IMR-90 (cell line): Measurements from ENCODE around the gene DDX4. TPM values are rescaled to one million over a fixed set of nuclear protein-coding genes. Genes with fewer than 3 reads are reported as not detected.

Source experiments
- ATAC-seq: fragments of 200-7000 bp; cut with Tn5 transposase; 2 replicates; pipeline ENCODE4 v1.9.1; 2020; ENCODE audit warnings: low read depth, mild to moderate bottlenecking, moderate library complexity
- BruUV-seq: library from RNA; stranded (reverse); fragments of 400-500 nt; replicated peaks from 2 replicates; lab custom pipeline; 2021; lab: Mats Ljungman, UMichigan
- CTCF ChIA-PET: fragments of 300-600 bp; formaldehyde crosslinking; extraction: SDS; loops from one replicate; lab custom pipeline; 2021; ENCODE audit warnings: antibody characterized with exemption; lab: Yijun Ruan, JAX
- POLR2A ChIA-PET: fragments of 300-600 bp; sonication (Branson Sonifier 250); formaldehyde crosslinking; loops from one replicate; lab custom pipeline; 2022; ENCODE audit warnings: antibody characterized with exemption; ENCODE audit not compliant: unreplicated experiment; lab: Charles Lee
- DNase-seq: peaks from one replicate; pipeline ENCODE4 v3.0.0; 2013
- H2AFZ ChIP-seq: replicated peaks from 2 replicates; pipeline ENCODE3; 2013; ENCODE audit warnings: low read length, mild to moderate bottlenecking; ENCODE audit not compliant: poor library complexity
- H2AK5ac ChIP-seq: 2 replicates; pipeline ENCODE4 v1.6.1; 2013; ENCODE audit warnings: low read depth, low read length, inconsistent platforms
- H2AK9ac ChIP-seq: replicated peaks from 2 replicates; pipeline ENCODE3; 2013; ENCODE audit warnings: mild to moderate bottlenecking, low read depth, low read length, moderate library complexity; ENCODE audit not compliant: poor library complexity
- H2BK120ac ChIP-seq: 2 replicates; pipeline ENCODE4 v1.6.1; 2013; ENCODE audit warnings: low read depth, low read length, inconsistent platforms
- H2BK15ac ChIP-seq: 3 replicates; pipeline ENCODE4 v1.6.1; 2013; ENCODE audit warnings: low read depth, low read length, inconsistent platforms
- H2BK20ac ChIP-seq: 2 replicates; pipeline ENCODE4 v1.6.1; 2013; ENCODE audit warnings: low read depth, mild to moderate bottlenecking, inconsistent platforms, low read length, moderate library complexity
- H2BK5ac ChIP-seq: 2 replicates; pipeline ENCODE4 v1.6.1; 2013; ENCODE audit warnings: mild to moderate bottlenecking, low read depth, low read length, inconsistent platforms; ENCODE audit not compliant: poor library complexity, severe bottlenecking
- H3K14ac ChIP-seq: replicated peaks from 2 replicates; pipeline ENCODE4 v1.6.1; 2013; ENCODE audit warnings: low read depth, low read length, inconsistent platforms
- H3K18ac ChIP-seq: 2 replicates; pipeline ENCODE4 v1.6.1; 2013; ENCODE audit warnings: low read depth, low read length, control low read depth
- H3K23ac ChIP-seq: 2 replicates; pipeline ENCODE4 v1.6.1; 2013; ENCODE audit warnings: low read depth, low read length, inconsistent platforms
- H3K27ac ChIP-seq: 2 replicates; pipeline ENCODE4 v1.5.1; 2013; ENCODE audit warnings: mild to moderate bottlenecking, control low read depth, low read length; ENCODE audit not compliant: insufficient read depth
- H3K27me3 ChIP-seq: 2 replicates; pipeline ENCODE4 v1.6.1; 2013; ENCODE audit warnings: low read length; ENCODE audit not compliant: control insufficient read depth, insufficient read depth
- H3K36me3 ChIP-seq: 2 replicates; pipeline ENCODE4 v1.6.1; 2013; ENCODE audit warnings: low read length, mixed read lengths; ENCODE audit not compliant: control insufficient read depth, insufficient read depth
- H3K4ac ChIP-seq: 2 replicates; pipeline ENCODE4 v1.6.1; 2013; ENCODE audit warnings: low read depth, low read length, inconsistent platforms
- H3K4me1 ChIP-seq: 2 replicates; pipeline ENCODE4 v1.6.1; 2013; ENCODE audit warnings: low read length, mixed read lengths; ENCODE audit not compliant: control insufficient read depth, insufficient read depth
- H3K4me2 ChIP-seq: 2 replicates; pipeline ENCODE4 v1.6.1; 2013; ENCODE audit warnings: low read depth, mild to moderate bottlenecking, control low read depth, low read length, moderate library complexity
- H3K4me3 ChIP-seq: 2 replicates; pipeline ENCODE4 v1.5.1; 2013; ENCODE audit warnings: low read depth, mild to moderate bottlenecking, control low read depth, low read length, moderate library complexity; ENCODE audit not compliant: insufficient read depth
- H3K56ac ChIP-seq: 2 replicates; pipeline ENCODE4 v1.6.1; 2013; ENCODE audit warnings: low read length, inconsistent platforms; ENCODE audit not compliant: insufficient read depth; ENCODE audit errors: extremely low read depth
- H3K79me1 ChIP-seq, 2 experiments: 2 replicates each; pipeline ENCODE4 v1.6.1; 2013; ENCODE audit warnings: low read length in 2 of 2, inconsistent platforms in 1 of 2, low read depth in 1 of 2
- H3K9ac ChIP-seq: 2 replicates; pipeline ENCODE4 v1.6.1; 2013; ENCODE audit warnings: low read depth, low read length, control low read depth
- H3K9me1 ChIP-seq: 2 replicates; pipeline ENCODE4 v1.6.1; 2013; ENCODE audit warnings: low read length, inconsistent platforms; ENCODE audit not compliant: insufficient read depth
- H3K9me3 ChIP-seq: 2 replicates; pipeline ENCODE4 v1.6.1; 2013; ENCODE audit warnings: low read length; ENCODE audit not compliant: control insufficient read depth, insufficient read depth
- H4K20me1 ChIP-seq: 2 replicates; pipeline ENCODE4 v1.6.1; 2013; ENCODE audit warnings: low read length, inconsistent platforms; ENCODE audit not compliant: insufficient read depth
- H4K5ac ChIP-seq: 2 replicates; pipeline ENCODE4 v1.6.1; 2013; ENCODE audit warnings: mild to moderate bottlenecking, low read depth, low read length, control low read depth
- H4K8ac ChIP-seq, 2 experiments: 2 replicates each; pipeline ENCODE4 v1.6.1; 2013; ENCODE audit warnings: low read depth in 2 of 2, low read length in 2 of 2, control low read depth in 1 of 2, inconsistent platforms in 1 of 2
- H4K91ac ChIP-seq: 2 replicates; pipeline ENCODE4 v1.6.1; 2013; ENCODE audit warnings: low read depth, low read length, inconsistent platforms; ENCODE audit not compliant: insufficient read depth
- BHLHE40 ChIP-seq: fragments of 150-350 bp; IDR thresholded peaks from 2 replicates; pipeline ENCODE4 v1.6.1; 2016; ENCODE audit warnings: mild to moderate bottlenecking, low read depth, low read length
- CEBPB ChIP-seq: IDR thresholded peaks from 2 replicates; pipeline ENCODE4 v1.6.1; 2012; ENCODE audit warnings: low read depth, low read length, improper control_type of control experiment
- CHD1 ChIP-seq: IDR thresholded peaks from 2 replicates; pipeline ENCODE4 v1.6.1; 2012; ENCODE audit warnings: low read depth, low read length, improper control_type of control experiment
- ELK1 ChIP-seq: fragments of 150-350 bp; IDR thresholded peaks from 2 replicates; pipeline ENCODE4 v1.6.1; 2016; ENCODE audit warnings: low read depth, mild to moderate bottlenecking, low read length, moderate library complexity, borderline replicate concordance
- FOS ChIP-seq: fragments of 150-350 bp; IDR thresholded peaks from 2 replicates; pipeline ENCODE4 v1.6.1; 2016; ENCODE audit warnings: low read depth, low read length
- MAFK ChIP-seq: IDR thresholded peaks from 2 replicates; pipeline ENCODE4 v1.6.1; 2012; ENCODE audit warnings: low read depth, low read length, improper control_type of control experiment
- MAZ ChIP-seq: IDR thresholded peaks from 2 replicates; pipeline ENCODE4 v1.6.1; 2012; ENCODE audit warnings: low read depth, mild to moderate bottlenecking, low read length, improper control_type of control experiment, moderate library complexity, borderline replicate concordance
- MXI1 ChIP-seq: IDR thresholded peaks from 2 replicates; pipeline ENCODE4 v1.6.1; 2012; ENCODE audit warnings: low read depth, mild to moderate bottlenecking, low read length, moderate library complexity, borderline replicate concordance
- NFE2L2 ChIP-seq: fragments of 150-350 bp; IDR thresholded peaks from 2 replicates; pipeline ENCODE4 v1.6.1; 2016; ENCODE audit warnings: low read depth, mild to moderate bottlenecking, low read length
- POLR2A ChIP-seq: IDR thresholded peaks from 2 replicates; pipeline ENCODE4 v1.6.1; 2012; ENCODE audit warnings: mild to moderate bottlenecking, low read depth, low read length
- RAD21 ChIP-seq: IDR thresholded peaks from 2 replicates; pipeline ENCODE4 v1.6.1; 2012; ENCODE audit warnings: low read length, improper control_type of control experiment
- RCOR1 ChIP-seq: IDR thresholded peaks from 2 replicates; pipeline ENCODE4 v1.6.1; 2012; ENCODE audit warnings: mild to moderate bottlenecking, low read length, improper control_type of control experiment; ENCODE audit not compliant: insufficient replicate concordance
- RFX5 ChIP-seq: IDR thresholded peaks from 2 replicates; pipeline ENCODE4 v1.8.0; 2012; ENCODE audit warnings: low read depth, mild to moderate bottlenecking, low read length, moderate library complexity
- SMC3 ChIP-seq: fragments of 150-350 bp; IDR thresholded peaks from 2 replicates; pipeline ENCODE4 v1.6.1; 2016; ENCODE audit warnings: low read depth, mild to moderate bottlenecking, antibody characterized with exemption, low read length, moderate library complexity
- WGBS, 2 experiments: methylation state at CpG; one replicate each; pipeline versions ENCODE4 v1.1.5 to v1.1.7; 2013; ENCODE audit warnings: missing lambda C conversion rate in 2 of 2; ENCODE audit not compliant: insufficient read length in 1 of 2; ENCODE audit errors: extremely low coverage in 2 of 2; 5-methylcytosine and 5-hydroxymethylcytosine counted together
- dilution Hi-C: fragments of 300-500 bp; cut with HindIII; formaldehyde crosslinking; loops from one replicate; pipeline ENCODE4 v1.14.3; 2018; ENCODE audit warnings: low sequenced_read_pairs; ENCODE audit not compliant: unreplicated experiment
- in situ Hi-C: fragments of 300-500 bp; cut with MboI; formaldehyde crosslinking; loops from 3 replicates; pipeline ENCODE4 v1.14.3; 2019; ENCODE audit warnings: low sequenced_read_pairs, inconsistent platforms, mixed read lengths
- intact Hi-C: fragments of 100-400 bp; cut with micrococcal nuclease; formaldehyde crosslinking; loops from 2 replicates; pipeline ENCODE4 v1.10.0; 2022
- polyA plus RNA-seq, 3 experiments: library from polyadenylated mRNA; depleted of rRNA; stranded (reverse); fragments of >200 nt; gene quantifications; 2 replicates each; pipeline ENCODE4 v1.2.3, GENCODE V29; 2012; ENCODE audit warnings: low replicate concordance in 1 of 3
- total RNA-seq: library from RNA; depleted of rRNA; stranded (reverse); fragments of >200 nt; gene quantifications from 2 replicates; pipeline ENCODE4 v1.2.3, GENCODE V29; 2012
- TF ChIP-seq, protein P1 (sequence below): conservative IDR thresholded peaks from 2 replicates; pipeline ENCODE4 v1.5.1; 2012; ENCODE audit warnings: mild to moderate bottlenecking, low read depth, low read length, improper control_type of control experiment
- TF ChIP-seq, protein P2 (sequence below): fragments of 150-350 bp; IDR thresholded peaks from 2 replicates; pipeline ENCODE4 v1.6.1; 2017; ENCODE audit warnings: mild to moderate bottlenecking, antibody characterized with exemption, low read length, low read depth

Gene DDX4
- total and polyA plus RNA-seq, 2 of the 4 experiments (the other 2 are of a cell fraction), result not detected

- Histone ChIP-seq H2BK20ac (no peak overlapping the region), H3K4me3 (no peak overlapping the region), H2BK15ac (no peak overlapping the region), H3K14ac (no peak overlapping the region), H4K8ac (no peak overlapping the region), H4K20me1 (no peaks in the 10 kb centered on the region), H2AFZ (no peak overlapping the region), H3K27me3 (no peaks in the 10 kb centered on the region), H3K9me1 (peaks cover 8% of the 10 kb centered on the region), H4K91ac (no peak overlapping the region), H2AK9ac (no peak overlapping the region), H3K9me3 (peaks cover 3% of the 10 kb centered on the region), H3K36me3 (no peaks in the 10 kb centered on the region), H3K56ac (no peak overlapping the region), H3K4ac (no peak overlapping the region), H2AK5ac (no peak overlapping the region), H3K27ac (no peak overlapping the region), H3K4me1 (no peaks in the 10 kb centered on the region; the same call in 1 of the 2 replicates), H4K5ac (no peak overlapping the region), H3K79me1 (no peaks in the 10 kb centered on the region), H2BK120ac (no peak overlapping the region), H3K9ac (no peak overlapping the region), H3K23ac (no peak overlapping the region), H2BK5ac (no peak overlapping the region), H3K18ac (no peak overlapping the region), H3K4me2 (no peak overlapping the region)
- BruUV-seq, result no TSS peak
- in situ Hi-C loops, result no loop called here
- ChIA-PET POLR2A (no interaction called here), CTCF (no interaction called here)
- no peak for DNase-seq
- dilution Hi-C loops, result no loop called here
- intact Hi-C loops, result no loop called here
- TF ChIP-seq ELK1, result no peak
- TF ChIP-seq MAZ, result no peak
- TF ChIP-seq MXI1, result no peak
- no peak for TF ChIP-seq NFE2L2
- TF ChIP-seq, protein P1, sequence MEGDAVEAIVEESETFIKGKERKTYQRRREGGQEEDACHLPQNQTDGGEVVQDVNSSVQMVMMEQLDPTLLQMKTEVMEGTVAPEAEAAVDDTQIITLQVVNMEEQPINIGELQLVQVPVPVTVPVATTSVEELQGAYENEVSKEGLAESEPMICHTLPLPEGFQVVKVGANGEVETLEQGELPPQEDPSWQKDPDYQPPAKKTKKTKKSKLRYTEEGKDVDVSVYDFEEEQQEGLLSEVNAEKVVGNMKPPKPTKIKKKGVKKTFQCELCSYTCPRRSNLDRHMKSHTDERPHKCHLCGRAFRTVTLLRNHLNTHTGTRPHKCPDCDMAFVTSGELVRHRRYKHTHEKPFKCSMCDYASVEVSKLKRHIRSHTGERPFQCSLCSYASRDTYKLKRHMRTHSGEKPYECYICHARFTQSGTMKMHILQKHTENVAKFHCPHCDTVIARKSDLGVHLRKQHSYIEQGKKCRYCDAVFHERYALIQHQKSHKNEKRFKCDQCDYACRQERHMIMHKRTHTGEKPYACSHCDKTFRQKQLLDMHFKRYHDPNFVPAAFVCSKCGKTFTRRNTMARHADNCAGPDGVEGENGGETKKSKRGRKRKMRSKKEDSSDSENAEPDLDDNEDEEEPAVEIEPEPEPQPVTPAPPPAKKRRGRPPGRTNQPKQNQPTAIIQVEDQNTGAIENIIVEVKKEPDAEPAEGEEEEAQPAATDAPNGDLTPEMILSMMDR, result no peak
- no peak for TF ChIP-seq BHLHE40
- no peak for TF ChIP-seq POLR2A
- TF ChIP-seq SMC3, result no peak
- TF ChIP-seq, protein P2, sequence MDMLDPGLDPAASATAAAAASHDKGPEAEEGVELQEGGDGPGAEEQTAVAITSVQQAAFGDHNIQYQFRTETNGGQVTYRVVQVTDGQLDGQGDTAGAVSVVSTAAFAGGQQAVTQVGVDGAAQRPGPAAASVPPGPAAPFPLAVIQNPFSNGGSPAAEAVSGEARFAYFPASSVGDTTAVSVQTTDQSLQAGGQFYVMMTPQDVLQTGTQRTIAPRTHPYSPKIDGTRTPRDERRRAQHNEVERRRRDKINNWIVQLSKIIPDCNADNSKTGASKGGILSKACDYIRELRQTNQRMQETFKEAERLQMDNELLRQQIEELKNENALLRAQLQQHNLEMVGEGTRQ, result no peak
- no peak for TF ChIP-seq RAD21
- no peak for TF ChIP-seq RFX5
- TF ChIP-seq FOS, result no peak
- TF ChIP-seq MAFK, result no peak
- no peak for TF ChIP-seq RCOR1
- TF ChIP-seq CEBPB, result no peak
- TF ChIP-seq CHD1, result no peak
- no CpG with 5 or more reads among the region's 4 CpGs for WGBS, 2 experiments
- ATAC-seq, result no peak
Measured at GRCh38 chr5:55860709-55861108, 122.8 kb downstream of the DDX4 start.
